Measurements from ENCODE around the gene GSE1.

The GSE1 gene

GRCh38 chr16:85612801-85613603 is at the start of gene GSE1:
Gene GSE1 (plus strand): TSS chr16:85613322. CDS start chr16:85613392, 70 bp downstream.
- H3K4me3 ChIP-seq: peak within 1 kb of the TSS; percentile 87
- TF ChIP-seq CTCF (IDR thresholded peaks at IDR 0.05): no peak
- peak within 1 kb of the TSS; percentile 72 to 95 for H3K27ac ChIP-seq
- DNase-seq (ENCODE audit: low spot score): peak; percentile 90

DNA sequence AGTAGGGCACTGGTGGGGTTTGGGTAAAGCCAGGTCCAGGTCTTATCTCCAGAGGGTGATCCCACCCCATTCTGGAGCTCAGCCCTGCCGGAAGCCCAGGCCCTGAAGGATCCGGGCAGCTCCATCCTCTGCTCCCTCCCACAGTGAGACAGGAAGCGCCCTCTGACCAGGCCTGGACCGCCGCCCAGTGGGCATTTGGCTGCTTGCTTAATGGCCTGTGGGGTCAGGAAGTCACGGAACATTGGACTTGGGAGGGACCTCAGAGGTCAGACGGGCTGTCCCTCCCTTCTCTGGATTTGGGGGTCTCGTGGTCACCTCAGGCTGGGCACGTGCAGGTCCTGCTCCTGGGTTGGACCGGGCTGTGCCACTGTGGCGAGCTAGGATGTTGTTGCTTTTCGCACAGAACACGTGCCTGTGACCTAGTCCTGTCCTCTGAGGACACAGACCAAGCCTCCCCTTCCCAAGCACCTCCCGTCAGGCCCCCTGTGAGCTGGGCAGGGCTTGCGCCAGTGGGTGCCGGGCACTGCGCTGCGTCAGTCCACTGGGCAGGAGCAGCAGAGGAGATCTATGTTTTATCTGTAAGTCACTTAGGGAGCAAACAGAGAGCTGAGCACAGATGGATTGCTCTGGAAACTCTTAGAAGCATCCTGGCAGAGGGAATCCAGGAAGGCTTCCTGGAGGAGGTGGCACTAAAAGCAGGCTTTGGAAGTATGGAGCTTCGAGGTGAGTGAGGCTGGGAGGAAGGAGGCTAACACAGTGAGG is 49.4 kb upstream of the GSE1 start:
- peak overlapping the region; percentile 15 for H3K4me3 ChIP-seq
- H3K27ac ChIP-seq: peak overlapping the region in 1 of 2 donors; percentile 78
- TF ChIP-seq CTCF (IDR thresholded peaks at IDR 0.05): no peak

DNA sequence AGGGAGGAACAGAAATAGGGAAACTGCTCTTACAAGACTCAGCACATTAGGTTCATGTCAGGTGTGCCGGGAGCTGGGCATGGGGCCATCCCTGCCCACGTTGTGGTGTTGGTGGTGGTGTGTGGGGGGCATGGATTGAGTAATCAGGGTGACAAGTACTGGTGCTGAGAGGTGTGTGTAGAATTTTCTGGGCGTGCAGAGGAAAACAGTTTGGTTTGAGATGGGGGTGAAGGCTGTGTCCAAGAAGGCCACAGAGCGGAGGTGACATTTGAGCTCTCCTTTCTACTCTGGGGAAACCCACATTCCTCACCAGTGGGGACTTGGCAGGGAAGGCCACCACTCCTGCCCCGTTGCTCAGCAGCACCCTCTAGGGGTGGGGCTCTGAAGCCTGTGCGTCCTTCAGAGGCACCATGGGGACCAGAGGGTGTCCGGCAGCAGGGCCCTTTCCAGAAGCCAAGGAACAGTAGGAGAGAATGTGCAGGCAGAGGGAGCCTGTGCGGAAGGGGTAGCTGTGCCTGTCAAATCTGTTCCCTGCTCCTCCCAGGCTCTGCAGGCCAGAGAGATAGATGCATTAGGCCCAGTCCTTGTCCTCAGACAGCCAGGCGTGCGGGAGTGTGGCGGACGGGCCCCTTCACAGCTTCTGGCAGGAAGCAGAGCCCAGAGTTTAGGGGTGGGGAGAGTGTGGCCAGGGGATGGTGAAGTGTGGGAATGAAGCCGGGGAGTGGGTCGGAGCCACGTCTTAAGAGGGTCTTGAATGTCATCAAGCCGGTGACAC is 48.7 kb upstream of the GSE1 start:
- H3K4me3 ChIP-seq: no peak overlapping the region
- peak overlapping the region in 1 of 2 donors; percentile 78 for H3K27ac ChIP-seq
- no peak for DNase-seq (ENCODE audit: low spot score)
- no peak for TF ChIP-seq CTCF (IDR thresholded peaks at IDR 0.05)

More for the DNA sequence above, 49.4 kb upstream of the GSE1 start:
- DNase-seq (ENCODE audit: low spot score): no peak

GRCh38 chr16:85565340-85565739 is 47.8 kb upstream of the GSE1 start:
- Histone ChIP-seq H3K4me3 (no peak overlapping the region), H3K27ac (no peak overlapping the region)
- DNase-seq (ENCODE audit: low spot score): no peak
- no peak for TF ChIP-seq CTCF (IDR thresholded peaks at IDR 0.05)

DNA sequence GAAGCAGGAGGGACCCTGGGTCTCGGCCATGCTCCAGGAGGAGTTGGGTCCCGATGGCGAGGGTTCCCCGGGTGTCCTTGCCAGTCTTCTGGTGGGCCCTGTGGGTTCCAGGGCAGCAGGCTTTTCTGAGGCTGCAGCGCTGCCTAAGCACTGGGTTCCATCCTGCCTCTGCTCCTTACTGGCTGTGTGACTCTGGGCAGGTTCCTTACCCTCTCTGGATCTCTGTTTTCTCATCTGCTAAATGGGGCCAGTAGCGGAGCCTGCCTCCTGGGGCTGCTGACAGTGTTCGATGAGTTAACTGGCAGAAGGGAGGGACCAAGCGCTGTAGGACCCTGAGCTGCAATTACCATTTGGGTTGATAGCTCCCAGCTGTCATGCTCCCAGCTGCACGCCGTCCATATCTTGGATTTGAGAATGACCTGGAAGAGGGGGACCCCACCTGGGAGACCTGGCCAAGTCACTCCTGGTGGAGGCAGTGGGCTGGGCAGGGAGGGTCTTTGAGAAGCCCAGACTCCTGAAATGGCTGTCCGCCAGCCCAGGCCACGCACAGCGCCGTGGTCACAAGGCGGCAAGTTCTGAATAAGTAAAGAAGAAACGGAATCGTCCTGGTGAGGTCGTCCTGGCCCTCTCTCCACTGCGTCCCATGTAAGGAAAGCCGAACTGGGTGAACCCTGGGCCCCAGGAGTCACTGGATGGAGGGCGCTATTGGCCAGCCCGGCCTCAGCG is 47.2 kb upstream of the GSE1 start:
- no peak for TF ChIP-seq CTCF (IDR thresholded peaks at IDR 0.05)
- no peak for DNase-seq (ENCODE audit: low spot score)
- Histone ChIP-seq H3K27ac (no peak overlapping the region), H3K4me3 (no peak overlapping the region)

DNA sequence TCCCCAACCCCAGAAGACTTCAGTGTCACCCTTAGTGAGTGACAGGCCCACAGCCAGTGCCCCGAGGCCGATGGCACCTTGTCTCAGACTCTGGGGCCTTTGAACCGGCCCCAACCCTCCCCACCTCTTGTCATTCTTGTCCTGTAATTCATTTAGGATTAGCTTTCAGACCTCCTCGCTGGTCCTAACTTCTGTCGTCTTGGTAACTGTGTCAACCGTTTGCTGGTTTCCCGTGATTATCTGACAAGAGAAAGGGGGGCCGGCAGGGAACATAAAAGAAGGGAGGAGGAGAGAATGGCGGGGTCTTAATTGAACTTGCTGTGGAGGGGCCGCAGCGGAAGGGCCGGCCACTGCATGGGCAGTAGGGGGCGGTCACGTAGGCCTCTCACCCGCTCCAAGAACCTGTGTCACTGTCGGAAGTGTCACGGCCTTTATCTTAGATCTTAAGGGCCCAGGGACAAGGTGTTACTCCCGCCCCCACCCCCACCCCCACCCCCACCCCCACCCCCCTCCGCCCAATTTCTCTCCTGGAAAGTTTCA is 46.5 kb upstream of the GSE1 start:
- DNase-seq (ENCODE audit: low spot score): no peak
- no peak overlapping the region for H3K4me3 ChIP-seq
- TF ChIP-seq CTCF (IDR thresholded peaks at IDR 0.05): no peak
- H3K27ac ChIP-seq: no peak overlapping the region

All from coronary artery (tissue), 2 donors.